ENCODE data around the gene WSCD2. TPM values are rescaled to one million over a fixed set of nuclear protein-coding genes. Genes with fewer than 3 reads are reported as not detected.

WSCD2 gene
- total RNA-seq, 2 donors from 2014 or later: 0.26 to 1.3 TPM

DNA sequence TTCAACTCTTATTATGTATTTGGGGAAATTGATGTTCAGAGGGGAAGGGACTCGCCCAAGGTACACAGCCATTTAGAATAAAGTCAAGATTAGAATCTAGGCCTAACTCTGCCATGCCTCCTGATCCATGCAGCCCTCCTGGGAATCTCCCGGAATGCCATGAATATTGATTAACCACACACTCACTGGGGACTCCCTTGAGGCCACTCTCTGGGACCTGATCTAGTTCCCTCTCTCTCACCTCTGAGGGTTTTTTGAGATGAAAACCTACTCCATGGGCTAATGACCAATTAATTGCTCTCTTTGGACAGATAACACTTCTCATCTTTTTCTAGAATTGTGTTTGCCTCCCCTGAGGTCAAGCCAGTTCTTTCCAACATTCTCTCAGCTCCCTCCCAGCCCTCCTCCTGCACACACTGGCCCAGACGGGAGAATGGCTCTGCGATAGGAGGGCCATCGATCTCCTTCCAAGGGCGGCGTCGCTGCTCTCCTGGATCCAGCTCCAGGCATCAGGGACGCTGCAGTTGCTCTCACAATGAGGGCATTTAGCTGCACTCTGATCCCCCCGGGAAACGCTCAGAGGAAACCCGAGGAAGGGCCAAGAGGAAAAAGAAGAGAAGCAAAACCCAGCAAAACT lies 22.6 kb downstream of the WSCD2 start:
- Histone ChIP-seq H3K9me3 (no peaks in the 10 kb centered on the region), H3K27ac (no peak overlapping the region), H3K4me1 (no peaks in the 10 kb centered on the region), H3K4me3 (no peak overlapping the region), H3K36me3 (replicated peaks in 1 of 2; ENCODE audit: insufficient read depth in 1 of 2, low read depth in 2 of 2) (no peaks in the 10 kb centered on the region), H3K27me3 (no peaks in the 10 kb centered on the region)
- TF ChIP-seq POLR2A (IDR thresholded peaks at IDR 0.05): no peak
- no peak for TF ChIP-seq CTCF (IDR thresholded peaks at IDR 0.05)
- WGBS, 2 donors: 17 to 25% methylated on average over 12 of the region's 12 CpGs
- no peak for DNase-seq
- intact Hi-C loops (cut with DNase I): no loop called here
- ATAC-seq: no peak

DNA sequence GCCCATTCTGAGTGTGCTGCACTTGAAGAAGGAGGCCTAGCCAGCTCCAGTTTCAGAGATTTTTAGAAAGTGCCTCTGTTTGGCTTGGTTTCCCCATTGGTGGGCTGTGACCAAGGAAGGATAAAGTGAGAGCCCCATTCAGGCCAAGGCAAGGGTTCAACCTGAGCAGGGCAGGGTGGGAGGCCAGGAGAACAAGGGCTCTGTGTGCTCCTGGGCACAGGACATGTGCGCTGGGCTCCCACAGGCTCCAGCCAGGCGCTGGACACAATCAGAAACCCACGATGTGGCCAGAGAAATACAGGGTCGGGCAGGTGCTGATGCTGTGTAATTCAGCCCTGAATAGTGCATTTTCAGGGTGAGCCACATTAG lies 23.1 kb downstream of the WSCD2 start:
- TF ChIP-seq CTCF (IDR thresholded peaks at IDR 0.05) (no peak), POLR2A (IDR thresholded peaks at IDR 0.05) (no peak)
- 56% methylated on average over 4 of the region's 4 CpGs; no CpG with 5 or more reads in 1 of the 2 donors for WGBS, 2 donors

DNA sequence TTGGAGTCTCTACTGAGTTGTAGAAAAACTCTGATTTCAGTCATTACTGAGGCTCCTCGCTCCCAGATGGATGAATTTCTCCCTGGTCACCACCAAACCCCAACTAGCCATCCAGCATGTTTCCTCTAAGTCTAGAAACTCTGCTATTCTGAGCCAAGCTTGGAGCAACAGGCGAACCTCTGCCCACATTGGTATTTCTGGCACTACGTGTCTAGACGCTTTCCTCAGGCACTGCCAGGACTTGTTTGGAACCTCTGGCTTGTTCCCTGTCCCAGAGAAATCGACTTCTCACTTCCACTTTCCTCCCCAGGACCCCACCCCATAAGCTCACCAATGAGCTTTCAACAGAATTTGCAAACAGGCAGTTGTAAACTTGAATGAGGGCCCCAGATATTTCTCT lies 27.6 kb downstream of the WSCD2 start:
- H3K4me3 ChIP-seq: no peak overlapping the region
- H3K36me3 ChIP-seq (replicated peaks in 1 of 2; ENCODE audit: insufficient read depth in 1 of 2, low read depth in 2 of 2): no peaks in the 10 kb centered on the region
- H3K27ac ChIP-seq: no peak overlapping the region
- intact Hi-C loops (cut with DNase I): no loop called here
- TF ChIP-seq POLR2A (IDR thresholded peaks at IDR 0.05) (no peak), CTCF (IDR thresholded peaks at IDR 0.05) (no peak)
- no peaks in the 10 kb centered on the region for H3K9me3 ChIP-seq
- H3K4me1 ChIP-seq: no peaks in the 10 kb centered on the region
- no peaks in the 10 kb centered on the region for H3K27me3 ChIP-seq
- no peak for ATAC-seq
- no peak for DNase-seq
- WGBS, 2 donors: 52 to 63% methylated on average over 5 of the region's 5 CpGs

More for the DNA sequence above, 23.1 kb downstream of the WSCD2 start:
- DNase-seq: no peak
- H3K27ac ChIP-seq: no peak overlapping the region
- no peaks in the 10 kb centered on the region for H3K4me1 ChIP-seq
- no peaks in the 10 kb centered on the region for H3K36me3 ChIP-seq (replicated peaks in 1 of 2; ENCODE audit: insufficient read depth in 1 of 2, low read depth in 2 of 2)
- no peaks in the 10 kb centered on the region for H3K27me3 ChIP-seq
- intact Hi-C loops (cut with DNase I): no loop called here
- H3K9me3 ChIP-seq: no peaks in the 10 kb centered on the region
- ATAC-seq: no peak
- no peak overlapping the region for H3K4me3 ChIP-seq

DNA sequence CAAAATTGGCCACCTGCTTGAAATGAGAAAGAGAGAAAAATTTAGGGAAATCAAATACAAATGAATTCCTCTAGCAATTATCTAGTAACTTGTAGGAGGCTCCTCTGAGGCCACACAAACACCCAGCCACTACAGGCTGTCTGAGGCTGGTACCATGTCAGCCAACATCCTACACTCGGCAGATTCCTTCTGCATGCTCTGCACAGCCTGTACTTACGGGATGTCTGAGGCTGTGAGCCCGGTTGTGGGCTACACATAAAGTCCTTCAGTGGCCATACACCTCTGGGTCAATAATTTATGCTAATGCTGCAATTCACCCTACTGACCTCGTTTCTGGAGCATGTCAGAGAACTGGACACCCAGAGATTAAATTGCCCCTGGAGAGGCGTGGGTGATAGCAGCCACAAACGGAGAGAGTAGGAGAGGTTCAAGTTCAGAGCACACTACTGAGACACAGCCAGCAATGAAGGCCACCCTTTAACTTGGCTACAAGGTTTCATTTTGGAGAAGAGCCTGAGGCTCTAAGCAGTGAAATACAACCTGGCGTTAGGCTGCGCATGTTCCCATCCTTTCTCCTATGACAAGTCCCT lies 28.9 kb downstream of the WSCD2 start:
- WGBS, 2 donors: 52 to 75% methylated on average over 5 to 8 of the region's 8 CpGs
- intact Hi-C loops (cut with DNase I): no loop called here
- no peak overlapping the region for H3K4me3 ChIP-seq
- TF ChIP-seq POLR2A (IDR thresholded peaks at IDR 0.05) (no peak), CTCF (IDR thresholded peaks at IDR 0.05) (no peak)
- no peaks in the 10 kb centered on the region for H3K9me3 ChIP-seq
- H3K27me3 ChIP-seq: no peaks in the 10 kb centered on the region
- no peak overlapping the region for H3K27ac ChIP-seq
- H3K4me1 ChIP-seq: no peaks in the 10 kb centered on the region
- DNase-seq: no peak
- no peaks in the 10 kb centered on the region for H3K36me3 ChIP-seq (replicated peaks in 1 of 2; ENCODE audit: insufficient read depth in 1 of 2, low read depth in 2 of 2)
- no peak for ATAC-seq

DNA sequence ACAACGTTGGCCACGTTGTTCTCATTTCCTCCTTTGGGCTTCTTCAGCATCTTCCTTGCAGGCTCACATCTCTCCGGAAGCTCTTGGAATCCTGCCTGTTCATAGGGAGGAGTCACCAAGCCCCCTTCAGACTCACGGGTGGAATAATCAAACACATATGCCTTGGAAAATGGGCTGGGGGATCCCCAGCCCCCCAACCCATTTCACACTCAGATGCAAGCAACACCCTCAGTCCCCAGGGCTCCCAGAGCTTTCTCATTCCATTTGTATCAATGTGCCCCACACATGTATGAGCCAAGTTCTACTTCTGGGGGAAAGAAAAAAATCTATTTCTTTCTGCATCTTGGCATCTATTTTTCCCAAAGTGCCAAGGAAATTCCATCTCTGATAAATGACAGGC lies 33.1 kb downstream of the WSCD2 start:
- H3K9me3 ChIP-seq: no peaks in the 10 kb centered on the region
- intact Hi-C loops (cut with DNase I): no loop called here
- no peak overlapping the region for H3K4me3 ChIP-seq
- ATAC-seq (no peak), DNase-seq (no peak)
- no peaks in the 10 kb centered on the region for H3K36me3 ChIP-seq (replicated peaks in 1 of 2; ENCODE audit: insufficient read depth in 1 of 2, low read depth in 2 of 2)
- no peaks in the 10 kb centered on the region for H3K27me3 ChIP-seq
- no peak for TF ChIP-seq CTCF (IDR thresholded peaks at IDR 0.05)
- no peak for TF ChIP-seq POLR2A (IDR thresholded peaks at IDR 0.05)
- H3K4me1 ChIP-seq: no peaks in the 10 kb centered on the region
- no peak overlapping the region for H3K27ac ChIP-seq
- 40 to 44% methylated on average over 4 of the region's 4 CpGs for WGBS, 2 donors

Measured in body of pancreas (tissue), 4 donors.